ENCODE results near the gene FBRSL1.
"Not testable (repeated sequence)": the region's sequence is repeated elsewhere in the genome, so short reads cannot be mapped to it uniquely, and the experiment has no call there.

FBRSL1 gene

GRCh38 chr12:132522592-132523380 is 32.8 kb downstream of the FBRSL1 start:
- H3K4me3 ChIP-seq (ENCODE audit: low read depth, low read length), result no peak overlapping the region

- H3K4me3 ChIP-seq (ENCODE audit: low read depth, low read length), result no peak overlapping the region
Observed at GRCh38 chr12:132523576-132524331, 33.8 kb downstream of the FBRSL1 start.

GRCh38 chr12:132524405-132524804 is 34.5 kb downstream of the FBRSL1 start:
- H3K4me3 ChIP-seq (ENCODE audit: low read depth, low read length), result no peak overlapping the region

- H3K4me3 ChIP-seq (ENCODE audit: low read depth, low read length), result no peak overlapping the region
Observed at GRCh38 chr12:132525011-132525832, 35.3 kb downstream of the FBRSL1 start.

GRCh38 chr12:132525833-132526455 is 36.0 kb downstream of the FBRSL1 start:
- H3K4me3 ChIP-seq (ENCODE audit: low read depth, low read length), result no peak overlapping the region

- no peak overlapping the region for H3K4me3 ChIP-seq (ENCODE audit: low read depth, low read length)
Observed at GRCh38 chr12:132527186-132527882, 37.4 kb downstream of the FBRSL1 start.

GRCh38 chr12:132527883-132528264 is 37.9 kb downstream of the FBRSL1 start:
- H3K4me3 ChIP-seq (ENCODE audit: low read depth, low read length), result no peak overlapping the region

- no peak overlapping the region for H3K4me3 ChIP-seq (ENCODE audit: low read depth, low read length)
Observed at GRCh38 chr12:132528564-132529106, 38.7 kb downstream of the FBRSL1 start.

- H3K4me3 ChIP-seq (ENCODE audit: low read depth, low read length), result no peak overlapping the region
Observed at GRCh38 chr12:132529156-132529839, 39.3 kb downstream of the FBRSL1 start.

- H3K4me3 ChIP-seq (ENCODE audit: low read depth, low read length), result no peak overlapping the region
Observed at GRCh38 chr12:132529906-132530305, 40.0 kb downstream of the FBRSL1 start.

GRCh38 chr12:132530447-132530846 is 40.5 kb downstream of the FBRSL1 start:
- H3K4me3 ChIP-seq (ENCODE audit: low read depth, low read length), result no peak overlapping the region

GRCh38 chr12:132530851-132531250 is 40.9 kb downstream of the FBRSL1 start:
- H3K4me3 ChIP-seq (ENCODE audit: low read depth, low read length), result no peak overlapping the region

GRCh38 chr12:132532711-132533583 is 43.0 kb downstream of the FBRSL1 start:
- not testable (repeated sequence) for H3K4me3 ChIP-seq (ENCODE audit: low read depth, low read length)

GRCh38 chr12:132533584-132533958 is 43.6 kb downstream of the FBRSL1 start:
- H3K4me3 ChIP-seq (ENCODE audit: low read depth, low read length), result no peak overlapping the region

GRCh38 chr12:132534076-132534475 is 44.1 kb downstream of the FBRSL1 start:
- no peak overlapping the region for H3K4me3 ChIP-seq (ENCODE audit: low read depth, low read length)

GRCh38 chr12:132535019-132535418 is 45.1 kb downstream of the FBRSL1 start:
- H3K4me3 ChIP-seq (ENCODE audit: low read depth, low read length), result no peak overlapping the region

- H3K4me3 ChIP-seq (ENCODE audit: low read depth, low read length), result no peak overlapping the region
Observed at GRCh38 chr12:132536102-132536876, 46.3 kb downstream of the FBRSL1 start.

- no peak overlapping the region for H3K4me3 ChIP-seq (ENCODE audit: low read depth, low read length)
Observed at GRCh38 chr12:132537049-132537448, 47.1 kb downstream of the FBRSL1 start.

All from iPS-11a (cell line).